Endothelial cell of umbilical vein (primary cell): ENCODE measurements around the gene ASIC4. TPM values are rescaled to one million over a fixed set of nuclear protein-coding genes. Genes with fewer than 3 reads are reported as not detected.

Source experiments
- BruUV-seq: library from RNA; stranded (reverse); fragments of 400-500 nt; replicated peaks from 2 replicates; lab custom pipeline; 2021; lab: Mats Ljungman, UMichigan
- CTCF ChIA-PET: fragments of 300-600, 350-600 bp; sonication (Branson Sonifier 250); formaldehyde crosslinking; loops from one replicate; lab custom pipeline; 2021; ENCODE audit warnings: antibody characterized with exemption, inconsistent platforms; lab: Charles Lee
- POLR2A ChIA-PET: fragments of 300-600, 350-600 bp; sonication (Branson Sonifier 250); formaldehyde crosslinking; loops from one replicate; lab custom pipeline; 2021; ENCODE audit warnings: antibody characterized with exemption, inconsistent platforms; lab: Charles Lee
- DNase-seq: peaks from one replicate; pipeline ENCODE4 v3.0.0-alpha.2; 2011; ENCODE audit warnings: low read depth, low spot score
- FAIRE-seq: peaks from 2 replicates; lab custom pipeline; 2011; peaks lifted over from hg19 to GRCh38; lab: Jason Lieb, UNC
- H2AFZ ChIP-seq: 2 replicates; pipeline ENCODE4 v1.6.0; 2012; ENCODE audit warnings: low read depth, low read length, control low read depth, inconsistent platforms
- H3K27ac ChIP-seq: 2 replicates; pipeline ENCODE4 v1.5.1; 2011; ENCODE audit warnings: low read depth, mild to moderate bottlenecking, control low read depth, low read length, moderate library complexity; ENCODE audit not compliant: insufficient read depth
- H3K27me3 ChIP-seq, 2 experiments: 2 replicates each; pipeline versions ENCODE4 v1.6.0 to v1.6.1; 2011; ENCODE audit warnings: low read length in 2 of 2, mixed read lengths in 1 of 2; ENCODE audit not compliant: control insufficient read depth in 2 of 2, insufficient read depth in 2 of 2
- H3K36me3 ChIP-seq, 2 experiments: 2 replicates in 1 of 2; 3 replicates in 1 of 2; pipeline ENCODE4 v1.5.1; 2011; ENCODE audit warnings: low read length in 2 of 2, mild to moderate bottlenecking in 1 of 2, moderate library complexity in 1 of 2; ENCODE audit not compliant: control insufficient read depth in 2 of 2, insufficient read depth in 2 of 2; ENCODE audit errors: extremely low read depth in 1 of 2
- H3K4me1 ChIP-seq: 3 replicates; pipeline ENCODE4 v1.5.1; 2011; ENCODE audit warnings: mild to moderate bottlenecking, low read length; ENCODE audit not compliant: control insufficient read depth, insufficient read depth; ENCODE audit errors: extremely low read depth
- H3K4me2 ChIP-seq: 2 replicates; pipeline ENCODE4 v1.6.1; 2011; ENCODE audit warnings: low read length, control low read depth, mixed read lengths; ENCODE audit not compliant: insufficient read depth
- H3K4me3 ChIP-seq, 3 experiments: fragments of 200-600 bp in 1 of 3; sonication (generic), shearing (Covaris generic) in 1 of 3; replicated peaks in 1 of 3; 2 replicates each; pipeline ENCODE4 v1.5.1; 2011 to 2016; ENCODE audit warnings: control low read depth in 3 of 3, low read length in 3 of 3, mild to moderate bottlenecking in 2 of 3, inconsistent platforms in 1 of 3, low read depth in 1 of 3, moderate library complexity in 1 of 3; ENCODE audit not compliant: insufficient read depth in 1 of 3
- H3K79me2 ChIP-seq: 2 replicates; pipeline ENCODE4 v1.6.0; 2012; ENCODE audit warnings: low read length, inconsistent platforms; ENCODE audit not compliant: control insufficient read depth, insufficient read depth
- H3K9ac ChIP-seq: replicated peaks from 2 replicates; pipeline ENCODE3; 2011; ENCODE audit warnings: low read length, control low read depth; ENCODE audit not compliant: insufficient read depth; ENCODE audit errors: extremely low read depth
- H3K9me1 ChIP-seq: replicated peaks from 3 replicates; pipeline ENCODE4 v1.6.0; 2011; ENCODE audit warnings: mild to moderate bottlenecking, low read length; ENCODE audit not compliant: control insufficient read depth, insufficient read depth; ENCODE audit errors: extremely low read depth
- H3K9me3 ChIP-seq: replicated peaks from 2 replicates; pipeline ENCODE4 v1.5.1; 2012; ENCODE audit warnings: low read length, inconsistent platforms; ENCODE audit not compliant: control insufficient read depth, insufficient read depth
- H4K20me1 ChIP-seq: replicated peaks from 2 replicates; pipeline ENCODE3; 2011; ENCODE audit warnings: mild to moderate bottlenecking, low read length; ENCODE audit not compliant: control insufficient read depth, insufficient read depth; ENCODE audit errors: extremely low read depth
- CTCF ChIP-seq, 2 donors: IDR thresholded peaks; 1 replicate in 1 of 2; 2 replicates in 1 of 2; pipeline ENCODE4 v1.5.1; 2011; ENCODE audit warnings: low read length in 2 of 2, mild to moderate bottlenecking in 2 of 2, moderate library complexity in 2 of 2, control low read depth in 1 of 2, inconsistent platforms in 1 of 2, low read depth in 1 of 2; ENCODE audit not compliant: insufficient read depth in 1 of 2; ENCODE audit errors: extremely low read depth in 1 of 2
- EZH2 ChIP-seq: IDR thresholded peaks from 2 replicates; pipeline ENCODE4 v1.6.1; 2012; ENCODE audit warnings: borderline replicate concordance, low read depth, mild to moderate bottlenecking, moderate library complexity, low read length, inconsistent platforms; ENCODE audit not compliant: severe bottlenecking
- FOS ChIP-seq: IDR thresholded peaks from 2 replicates; pipeline ENCODE4 v1.6.1; 2011; ENCODE audit warnings: mild to moderate bottlenecking, low read length, moderate library complexity, borderline replicate concordance; ENCODE audit not compliant: insufficient read depth
- GATA2 ChIP-seq: IDR thresholded peaks from 2 replicates; pipeline ENCODE4 v1.7.0; 2011; ENCODE audit warnings: low read depth, mild to moderate bottlenecking, moderate library complexity, mixed read lengths, low read length; ENCODE audit not compliant: insufficient read length, insufficient read depth
- JUN ChIP-seq: IDR thresholded peaks from 2 replicates; pipeline ENCODE4 v1.6.1; 2011; ENCODE audit warnings: borderline replicate concordance, low read depth; ENCODE audit not compliant: insufficient read length, insufficient read depth
- MAX ChIP-seq: IDR thresholded peaks from 2 replicates; pipeline ENCODE4 v1.6.1; 2011; ENCODE audit not compliant: insufficient read depth, insufficient read length
- MYC ChIP-seq: IDR thresholded peaks from one replicate; pipeline ENCODE4 v1.6.1; 2011; ENCODE audit warnings: mild to moderate bottlenecking, low read depth, low read length
- POLR2A ChIP-seq: IDR thresholded peaks from 2 replicates; pipeline ENCODE4 v1.6.1; 2012; ENCODE audit warnings: low read depth, mild to moderate bottlenecking, control low read depth, low read length
- POLR2AphosphoS5 ChIP-seq: IDR thresholded peaks from 2 replicates; pipeline ENCODE4 v1.6.1; 2012; ENCODE audit warnings: low read depth, mild to moderate bottlenecking, control low read depth, low read length, moderate library complexity; ENCODE audit not compliant: insufficient read depth
- dilution Hi-C: fragments of 300-500 bp; cut with MboI; formaldehyde crosslinking; loops from one replicate; pipeline ENCODE4 v1.15.0; 2019; ENCODE audit warnings: low sequenced_read_pairs; ENCODE audit not compliant: extremely low pct_ligation_motif_present
- intact Hi-C: fragments of 100-400 bp; cut with micrococcal nuclease; formaldehyde crosslinking; loops from one replicate; pipeline ENCODE4 v1.10.0; 2022
- polyA plus RNA-seq, 4 experiments: library from polyadenylated mRNA; depleted of rRNA in 3 of 4; stranded (reverse) in 3 of 4; unstranded in 1 of 4; fragments of >200 nt; gene quantifications; 2 replicates each; pipeline versions ENCODE4 v1.2.1 to v1.2.3, GENCODE V29; 2011 to 2012; ENCODE audit warnings: missing spikeins in 1 of 4
- total RNA-seq: library from RNA; stranded (reverse); gene quantifications from 2 replicates; pipeline ENCODE4 v1.2.3, GENCODE V29; 2021

ASIC4 gene
- total and polyA plus RNA-seq, 2 donors (not counting 3 experiments of a cell fraction or from before 2014, with no cell fraction given), result not detected

GRCh38 chr2:219506802-219507526 is 7.3 kb upstream of the ASIC4 start:
- no peak overlapping the region for H2AFZ ChIP-seq
- intact Hi-C loops (no loop called here), dilution Hi-C loops (no loop called here)
- CTCF ChIA-PET, result interaction anchor here (0.9 to 5.0 kb wide), 5 partner anchors 9 to 105 kb away, joined by 3 to 151 read pairs (median 67); partner anchors contain the start of gene GMPPA
- H3K9me1 ChIP-seq, result no peaks in the 10 kb centered on the region
- H3K4me1 ChIP-seq, result no peaks in the 10 kb centered on the region
- POLR2A ChIA-PET, result interaction anchor here (1.8 kb wide), 1 partner anchor 8 kb away, joined by 9 read pairs; the partner anchor contains the start of gene GMPPA
- H3K4me2 ChIP-seq, result no peak overlapping the region
- BruUV-seq, result no TSS peak
- no peak overlapping the region for H3K9ac ChIP-seq
- no peaks in the 10 kb centered on the region for H3K9me3 ChIP-seq
- H3K27me3 ChIP-seq, result peaks cover 14 to 15% of the 10 kb centered on the region in 2 experiments
- peaks cover 0 to 28% of the 10 kb centered on the region in 2 experiments for H3K36me3 ChIP-seq
- H3K27ac ChIP-seq, result no peak overlapping the region
- no peak overlapping the region for H3K4me3 ChIP-seq
- no peaks in the 10 kb centered on the region for H4K20me1 ChIP-seq
- no peaks in the 10 kb centered on the region for H3K79me2 ChIP-seq
- TF ChIP-seq MAX (no peak), POLR2A (no peak), MYC (no peak), EZH2 (no peak), POLR2AphosphoS5 (no peak), GATA2 (no peak), FOS (no peak), CTCF (IDR thresholded peaks at IDR 0.05; ENCODE audit: extremely low read depth in 1 of 2, insufficient read depth in 1 of 2, low read depth in 1 of 2, low read length in 2 of 2) (no peak), JUN (no peak)
- no peak for FAIRE-seq
- no peak for DNase-seq
